ENCODE measurements around the gene SUGP2.
"Not testable (repeated sequence)": the region's sequence is repeated elsewhere in the genome, so short reads cannot be mapped to it uniquely, and the experiment has no call there.

Gene SUGP2

DNA sequence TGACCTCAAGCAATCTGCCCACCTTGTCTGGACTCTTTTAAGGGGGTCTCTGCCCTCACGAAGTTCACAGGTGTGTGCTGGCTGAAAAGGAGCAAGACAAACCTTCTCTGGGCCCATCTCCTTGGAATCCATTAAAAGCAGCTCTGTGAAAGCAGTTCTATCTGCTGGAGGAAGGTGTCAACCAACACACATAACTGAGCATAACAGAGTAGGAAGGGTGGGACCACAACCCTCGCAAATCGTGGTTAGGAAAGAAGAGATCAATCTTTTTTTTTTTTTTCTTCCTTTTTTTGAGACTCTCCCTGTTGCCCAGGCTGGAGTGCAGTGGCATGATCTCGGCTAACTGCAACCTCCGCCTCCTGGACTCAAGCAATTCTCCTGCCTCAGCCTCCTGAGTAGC lies 1.4 kb downstream of the SUGP2 start:
- no peaks in the 10 kb centered on the region for H3K9me3 Mint-ChIP-seq
- H3K36me3 Mint-ChIP-seq = peaks cover 13% of the 10 kb centered on the region
- ATAC-seq (ENCODE audit: low read depth) (no peak), DNase-seq (ENCODE audit: low spot score in 2 of 2) (no peak)
- peaks cover 19% of the 10 kb centered on the region for H3K4me1 Mint-ChIP-seq
- H3K27me3 Mint-ChIP-seq = no peaks in the 10 kb centered on the region
- peak overlapping the region; percentile 29 for H3K4me3 Mint-ChIP-seq
- no peak overlapping the region for H3K27ac Mint-ChIP-seq

DNA sequence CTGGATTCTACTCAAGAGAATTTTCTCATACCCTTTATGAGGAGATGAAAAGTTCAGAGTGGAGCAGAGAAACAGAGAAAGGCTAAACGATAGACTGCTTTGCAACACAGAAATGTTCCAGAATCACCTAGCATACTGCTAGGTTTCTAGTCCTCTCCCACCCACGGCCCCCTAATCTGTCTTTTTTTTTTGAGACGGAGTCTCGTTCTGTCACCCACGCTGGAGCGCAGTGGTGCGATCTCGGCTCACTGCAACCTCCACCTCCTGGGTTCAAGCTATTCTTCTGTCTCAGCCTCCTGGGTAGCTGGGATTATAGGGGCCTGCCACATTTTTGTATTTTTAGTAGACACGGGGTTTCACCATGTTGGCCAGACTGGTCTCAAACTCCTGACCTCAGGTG lies 4.8 kb downstream of the SUGP2 start:
- ATAC-seq (ENCODE audit: low read depth) (no peak), DNase-seq (ENCODE audit: low spot score in 2 of 2) (no peak)
- Mint-ChIP-seq H3K4me3 (no peak overlapping the region), H3K36me3 (peaks cover 24% of the 10 kb centered on the region), H3K27ac (no peak overlapping the region), H3K27me3 (no peaks in the 10 kb centered on the region), H3K4me1 (peaks cover 18% of the 10 kb centered on the region), H3K9me3 (no peaks in the 10 kb centered on the region)

DNA sequence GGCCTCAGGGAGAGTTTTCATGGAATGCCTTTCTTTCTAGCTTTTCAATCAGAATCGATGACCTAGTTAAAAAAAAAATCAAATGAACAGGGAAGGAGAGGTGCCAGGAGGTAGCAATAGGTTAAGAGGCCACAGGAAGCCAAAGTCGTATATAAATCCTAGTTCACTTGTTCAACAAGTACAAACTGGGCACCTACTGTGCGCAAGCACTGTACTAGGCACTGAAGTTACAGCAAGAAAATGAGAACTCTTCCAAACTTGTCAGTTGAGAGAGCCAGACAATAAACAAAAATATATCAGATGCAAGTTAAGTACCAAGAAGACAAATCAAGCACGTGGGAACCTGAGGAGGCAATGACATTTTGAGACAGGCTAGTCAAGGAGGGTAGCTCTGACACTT lies 6.1 kb downstream of the SUGP2 start:
- DNase-seq (ENCODE audit: low spot score in 2 of 2) (no peak), ATAC-seq (ENCODE audit: low read depth) (no peak)
- Mint-ChIP-seq H3K36me3 (peaks cover 27% of the 10 kb centered on the region), H3K4me1 (peaks cover 21% of the 10 kb centered on the region), H3K27ac (no peak overlapping the region), H3K9me3 (no peaks in the 10 kb centered on the region), H3K27me3 (no peaks in the 10 kb centered on the region), H3K4me3 (no peak overlapping the region)

DNA sequence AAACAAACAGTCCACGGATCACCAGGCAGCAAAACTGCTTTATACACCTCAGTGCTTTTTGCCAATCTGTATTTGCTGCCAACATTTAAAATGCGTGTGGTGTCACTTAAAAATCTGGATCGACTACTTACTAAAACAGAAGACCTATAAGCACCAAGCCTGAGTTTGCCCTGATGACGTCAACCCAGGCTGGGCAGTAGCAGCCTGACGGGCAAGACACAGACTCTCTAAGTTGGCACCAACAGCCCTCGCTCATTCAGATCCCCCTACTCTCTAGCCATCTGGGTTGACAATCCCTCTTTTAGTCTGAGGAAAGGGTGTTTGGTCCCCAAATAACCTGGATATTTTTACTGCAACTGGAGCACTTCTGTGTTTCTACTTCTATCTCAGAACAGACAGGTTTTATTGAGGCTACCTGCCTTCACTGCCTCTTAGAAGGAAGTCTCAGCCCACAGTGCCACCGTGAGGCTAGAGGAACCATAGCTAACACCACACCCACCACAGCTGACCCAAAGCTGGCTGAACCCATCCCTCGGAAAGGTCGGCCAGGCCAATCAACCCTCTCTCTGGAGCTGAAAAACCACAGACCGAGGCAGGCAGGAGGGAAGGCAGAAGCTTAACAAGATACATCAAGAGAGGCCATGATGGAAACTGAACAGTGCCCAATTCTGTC lies 6.9 kb downstream of the SUGP2 start:
- DNase-seq (ENCODE audit: low spot score in 2 of 2) = no peak
- peaks cover 21% of the 10 kb centered on the region for H3K4me1 Mint-ChIP-seq
- H3K4me3 Mint-ChIP-seq = no peak overlapping the region
- H3K36me3 Mint-ChIP-seq = peaks cover 27% of the 10 kb centered on the region
- H3K27me3 Mint-ChIP-seq = no peaks in the 10 kb centered on the region
- H3K9me3 Mint-ChIP-seq = no peaks in the 10 kb centered on the region
- peak; percentile 46 for ATAC-seq (ENCODE audit: low read depth)
- no peak overlapping the region for H3K27ac Mint-ChIP-seq

DNA sequence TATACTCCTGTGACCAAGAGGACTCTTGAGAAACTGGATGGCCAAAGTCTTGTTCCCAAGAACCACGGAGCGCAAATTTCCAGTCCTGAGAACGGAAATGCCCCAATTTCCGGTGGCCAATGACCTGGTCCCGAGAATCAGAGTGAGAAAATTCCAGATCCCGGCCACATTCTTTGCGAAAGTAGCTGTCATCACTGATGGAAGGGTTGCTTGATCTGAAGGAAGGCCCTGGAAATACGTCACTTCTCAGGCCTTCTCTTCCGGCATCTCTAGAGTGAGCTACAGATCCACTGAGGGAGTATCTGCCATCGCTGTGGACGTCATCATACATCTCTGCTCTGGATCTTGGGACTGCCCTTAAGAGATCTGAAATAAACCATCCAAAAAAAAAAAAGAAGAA lies 7.5 kb downstream of the SUGP2 start:
- Mint-ChIP-seq H3K36me3 (peaks cover 27% of the 10 kb centered on the region), H3K27me3 (no peaks in the 10 kb centered on the region), H3K27ac (no peak overlapping the region), H3K4me3 (no peak overlapping the region), H3K9me3 (no peaks in the 10 kb centered on the region), H3K4me1 (peaks cover 19% of the 10 kb centered on the region)
- DNase-seq (ENCODE audit: low spot score in 2 of 2) (no peak), ATAC-seq (ENCODE audit: low read depth) (no peak)

DNA sequence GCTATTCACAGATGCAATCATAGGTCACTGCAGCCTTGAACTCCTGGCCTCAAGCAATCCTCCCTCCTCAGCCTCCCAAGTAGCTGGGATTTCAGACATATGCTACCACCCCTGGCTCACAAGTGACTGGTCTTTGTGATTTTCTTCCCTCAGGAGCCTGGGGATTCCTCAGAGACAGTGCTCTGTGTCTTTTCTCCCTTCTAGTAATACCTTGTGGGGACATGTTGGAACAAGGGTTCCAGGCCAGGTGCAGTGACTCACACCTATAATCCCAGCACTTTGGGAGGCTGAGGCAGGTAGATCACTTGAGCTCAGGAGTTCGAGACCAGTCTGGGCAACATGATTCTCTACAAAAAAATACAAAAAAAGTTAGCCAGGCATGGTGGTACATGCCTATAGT lies 9.9 kb downstream of the SUGP2 start:
- Mint-ChIP-seq H3K4me1 (peaks cover 18% of the 10 kb centered on the region), H3K36me3 (peaks cover 34% of the 10 kb centered on the region)
- not testable (repeated sequence) for H3K27me3 Mint-ChIP-seq; ATAC-seq (ENCODE audit: low read depth); H3K27ac Mint-ChIP-seq; H3K9me3 Mint-ChIP-seq; DNase-seq (ENCODE audit: low spot score in 2 of 2); H3K4me3 Mint-ChIP-seq

DNA sequence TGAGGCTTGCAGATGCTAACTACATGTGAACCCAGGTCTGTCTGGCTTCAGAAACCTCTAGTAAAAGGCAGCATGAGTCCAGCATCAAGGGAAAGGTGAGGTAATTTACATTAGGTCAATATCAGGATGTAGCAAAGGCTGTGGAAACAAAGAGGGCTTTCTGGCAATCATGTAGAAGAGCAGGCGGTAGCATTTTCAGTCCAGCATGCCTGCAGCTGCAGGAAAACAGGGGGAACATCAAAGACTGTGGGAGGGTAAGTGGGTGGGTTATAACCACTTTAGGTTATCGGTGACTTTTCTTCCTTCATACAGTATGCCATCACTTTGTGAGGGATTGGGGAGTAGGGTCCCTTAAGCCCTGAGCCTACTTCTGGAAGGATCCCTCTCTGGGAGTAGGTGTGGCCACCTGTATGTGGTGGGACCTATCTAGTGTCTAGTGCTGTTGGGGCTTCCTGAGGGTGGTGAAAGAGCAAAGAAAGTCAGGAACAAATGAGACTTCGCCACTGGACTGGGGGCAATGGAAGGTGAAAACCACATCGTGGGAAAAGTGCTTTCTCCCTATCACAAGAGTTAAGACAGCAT lies 10.8 kb downstream of the SUGP2 start:
- ATAC-seq (ENCODE audit: low read depth) (no peak), DNase-seq (ENCODE audit: low spot score in 2 of 2) (no peak)
- no peak overlapping the region for H3K27ac Mint-ChIP-seq
- no peak overlapping the region for H3K4me3 Mint-ChIP-seq
- H3K9me3 Mint-ChIP-seq = no peaks in the 10 kb centered on the region
- no peaks in the 10 kb centered on the region for H3K27me3 Mint-ChIP-seq
- H3K36me3 Mint-ChIP-seq = peaks cover 29% of the 10 kb centered on the region
- H3K4me1 Mint-ChIP-seq = peaks cover 12% of the 10 kb centered on the region

DNA sequence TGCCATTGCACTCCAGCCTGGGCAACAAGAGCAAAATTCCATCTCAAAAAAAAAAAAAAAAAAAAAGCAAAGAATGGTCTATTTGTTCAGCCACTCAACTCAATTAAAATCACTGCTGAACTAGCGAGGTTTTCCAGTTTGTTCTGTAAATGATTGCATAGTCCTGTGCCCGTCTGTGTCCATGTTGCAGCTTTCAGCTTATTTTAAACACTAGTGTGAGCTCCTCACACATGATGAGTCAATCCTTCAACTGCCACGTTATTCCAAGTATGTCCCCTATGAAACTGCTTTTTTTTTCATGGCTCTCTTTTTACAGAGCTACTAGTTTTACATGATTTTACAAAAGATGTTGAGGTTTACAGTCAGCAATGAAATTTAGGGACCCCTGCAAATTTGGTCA lies 12.2 kb downstream of the SUGP2 start:
- DNase-seq (ENCODE audit: low spot score in 2 of 2) (no peak), ATAC-seq (ENCODE audit: low read depth) (no peak)
- Mint-ChIP-seq H3K27ac (no peak overlapping the region), H3K27me3 (no peaks in the 10 kb centered on the region), H3K36me3 (peaks cover 26% of the 10 kb centered on the region), H3K4me3 (no peak overlapping the region), H3K9me3 (no peaks in the 10 kb centered on the region), H3K4me1 (peaks cover 11% of the 10 kb centered on the region)

DNA sequence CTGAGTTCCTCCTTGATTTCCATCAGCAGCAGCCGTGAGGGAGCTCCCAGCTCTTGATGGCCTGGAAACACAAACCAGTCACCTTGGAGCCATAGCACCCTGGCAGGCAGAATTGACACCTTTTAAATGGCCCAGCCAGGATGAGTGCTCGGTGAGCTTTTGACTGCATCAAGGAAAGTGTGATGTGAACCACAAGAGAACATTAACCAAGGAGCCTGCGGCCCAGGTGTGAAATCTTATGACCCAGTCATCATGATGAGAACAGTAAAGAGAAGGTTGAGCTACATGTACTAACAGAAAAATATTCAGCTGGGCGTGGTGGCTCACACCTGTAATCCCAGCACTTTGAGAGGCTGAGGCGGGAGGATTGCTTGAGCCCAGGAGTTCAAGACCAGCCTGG lies 22.8 kb downstream of the SUGP2 start:
- Mint-ChIP-seq H3K4me3 (no peak overlapping the region), H3K4me1 (peaks cover 2% of the 10 kb centered on the region), H3K27ac (no peak overlapping the region), H3K36me3 (peaks cover 32% of the 10 kb centered on the region), H3K9me3 (no peaks in the 10 kb centered on the region), H3K27me3 (no peaks in the 10 kb centered on the region)
- DNase-seq (ENCODE audit: low spot score in 2 of 2) = no peak
- no peak for ATAC-seq (ENCODE audit: low read depth)

DNA sequence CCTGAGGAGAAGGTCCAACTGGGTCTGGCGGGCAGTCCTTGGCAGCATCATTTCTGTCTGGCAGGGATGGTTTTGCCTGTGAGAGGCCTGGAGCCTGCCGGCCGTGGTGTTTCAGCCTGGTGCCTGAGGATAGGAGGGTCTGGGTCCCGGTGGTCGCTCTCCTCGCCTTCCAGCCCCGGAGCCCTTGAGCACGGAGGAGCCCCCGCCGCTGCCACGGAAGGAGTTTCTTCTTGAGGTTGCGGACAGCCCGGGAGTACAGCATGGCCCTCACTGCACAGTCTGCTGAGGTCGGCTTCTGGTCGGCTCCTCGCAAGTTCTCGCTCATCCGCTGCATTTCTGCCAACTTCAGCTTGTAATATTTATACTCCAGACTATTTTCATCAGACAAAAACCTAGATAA lies 23.4 kb downstream of the SUGP2 start:
- Mint-ChIP-seq H3K36me3 (peaks cover 32% of the 10 kb centered on the region), H3K4me1 (peaks cover 2% of the 10 kb centered on the region), H3K27me3 (no peaks in the 10 kb centered on the region), H3K9me3 (no peaks in the 10 kb centered on the region), H3K4me3 (no peak overlapping the region), H3K27ac (no peak overlapping the region)
- DNase-seq (ENCODE audit: low spot score in 2 of 2) (no peak), ATAC-seq (ENCODE audit: low read depth) (no peak)

DNA sequence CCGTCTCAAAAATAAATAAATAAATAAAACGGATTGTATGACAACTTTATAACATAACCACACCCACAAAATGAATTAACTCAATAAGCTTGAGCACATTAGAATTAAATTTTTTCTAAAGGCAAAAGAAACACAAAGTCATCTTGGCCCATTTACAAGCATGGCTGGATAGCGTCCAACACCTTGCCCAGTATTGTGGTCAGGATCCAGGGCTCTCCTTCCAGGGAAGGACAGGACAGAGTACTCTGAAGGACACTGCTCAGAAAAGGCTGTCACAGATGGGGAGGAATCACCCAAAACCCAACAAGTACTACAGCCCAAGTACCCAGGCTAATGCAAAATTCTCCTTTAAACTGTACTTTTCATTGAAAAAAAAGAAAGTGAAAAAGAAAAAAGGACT lies 27.1 kb downstream of the SUGP2 start:
- H3K27me3 Mint-ChIP-seq = no peaks in the 10 kb centered on the region
- no peaks in the 10 kb centered on the region for H3K4me1 Mint-ChIP-seq
- no peaks in the 10 kb centered on the region for H3K9me3 Mint-ChIP-seq
- H3K36me3 Mint-ChIP-seq = peaks cover 31% of the 10 kb centered on the region
- ATAC-seq (ENCODE audit: low read depth) (no peak), DNase-seq (ENCODE audit: low spot score in 2 of 2) (no peak)
- no peak overlapping the region for H3K4me3 Mint-ChIP-seq
- no peak overlapping the region for H3K27ac Mint-ChIP-seq

DNA sequence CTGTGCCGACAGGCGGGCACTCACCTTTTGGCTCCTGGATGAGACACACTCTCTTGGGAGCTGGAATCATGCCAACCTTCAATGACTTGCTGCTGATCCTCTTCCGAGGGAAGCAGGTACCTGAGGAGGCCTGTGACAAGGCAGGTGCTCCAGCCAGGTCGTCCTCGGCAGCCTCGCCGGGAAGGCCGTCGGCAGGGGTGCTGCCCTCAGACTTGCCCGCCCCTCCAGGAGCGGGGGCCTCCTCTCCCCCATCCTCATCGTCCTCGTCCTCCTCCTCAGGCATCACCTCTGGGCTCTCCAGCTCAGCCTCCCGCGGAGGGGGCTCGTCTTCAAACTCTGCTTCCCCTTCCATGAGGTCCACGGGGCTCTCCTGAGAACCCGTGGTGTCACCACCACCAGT lies 29.2 kb downstream of the SUGP2 start:
- Mint-ChIP-seq H3K4me3 (no peak overlapping the region), H3K36me3 (peaks cover 26% of the 10 kb centered on the region), H3K9me3 (no peaks in the 10 kb centered on the region), H3K27me3 (no peaks in the 10 kb centered on the region), H3K4me1 (peaks cover 3% of the 10 kb centered on the region), H3K27ac (no peak overlapping the region)
- no peak for ATAC-seq (ENCODE audit: low read depth)
- no peak for DNase-seq (ENCODE audit: low spot score in 2 of 2)

DNA sequence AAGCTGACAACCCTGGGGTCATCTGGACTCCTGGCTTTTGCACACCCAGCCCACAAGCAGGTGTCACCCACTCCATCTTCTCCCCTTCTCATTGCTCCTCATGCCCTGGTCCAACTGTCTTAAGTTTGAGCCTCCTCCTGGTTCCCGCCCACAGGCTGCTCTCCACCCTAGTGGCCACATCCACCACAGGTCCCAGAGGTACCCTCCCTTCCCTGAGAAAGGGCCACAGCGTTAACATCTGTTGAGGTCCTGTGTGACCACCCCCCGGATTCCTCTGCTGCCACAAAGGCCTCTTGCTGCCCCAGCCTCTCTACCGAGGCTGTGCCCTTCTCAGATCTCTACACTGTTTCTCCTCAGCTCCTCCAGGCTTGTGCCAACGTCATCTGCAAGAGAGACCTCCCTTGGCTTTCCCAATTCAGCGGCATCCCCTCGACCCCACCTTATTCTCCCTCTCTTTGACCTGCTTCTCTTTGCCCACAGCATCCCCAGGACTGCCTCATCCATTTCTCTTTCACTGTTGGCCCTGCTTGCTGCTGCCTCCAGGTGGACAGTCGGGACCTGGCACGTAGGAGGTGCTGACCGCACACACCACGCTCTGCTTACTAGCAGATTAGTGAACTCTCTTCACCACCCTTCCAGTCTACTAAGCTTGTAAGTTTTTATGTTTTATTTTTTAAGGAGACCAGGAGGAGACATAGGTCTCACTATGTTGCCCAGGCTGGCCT lies 33.3 kb downstream of the SUGP2 start:
- Mint-ChIP-seq H3K27me3 (no peaks in the 10 kb centered on the region), H3K4me1 (peaks cover 10% of the 10 kb centered on the region), H3K36me3 (peaks cover 27% of the 10 kb centered on the region), H3K4me3 (no peak overlapping the region), H3K27ac (peak overlapping the region; percentile 25), H3K9me3 (no peaks in the 10 kb centered on the region)
- no peak for DNase-seq (ENCODE audit: low spot score in 2 of 2)
- no peak for ATAC-seq (ENCODE audit: low read depth)

DNA sequence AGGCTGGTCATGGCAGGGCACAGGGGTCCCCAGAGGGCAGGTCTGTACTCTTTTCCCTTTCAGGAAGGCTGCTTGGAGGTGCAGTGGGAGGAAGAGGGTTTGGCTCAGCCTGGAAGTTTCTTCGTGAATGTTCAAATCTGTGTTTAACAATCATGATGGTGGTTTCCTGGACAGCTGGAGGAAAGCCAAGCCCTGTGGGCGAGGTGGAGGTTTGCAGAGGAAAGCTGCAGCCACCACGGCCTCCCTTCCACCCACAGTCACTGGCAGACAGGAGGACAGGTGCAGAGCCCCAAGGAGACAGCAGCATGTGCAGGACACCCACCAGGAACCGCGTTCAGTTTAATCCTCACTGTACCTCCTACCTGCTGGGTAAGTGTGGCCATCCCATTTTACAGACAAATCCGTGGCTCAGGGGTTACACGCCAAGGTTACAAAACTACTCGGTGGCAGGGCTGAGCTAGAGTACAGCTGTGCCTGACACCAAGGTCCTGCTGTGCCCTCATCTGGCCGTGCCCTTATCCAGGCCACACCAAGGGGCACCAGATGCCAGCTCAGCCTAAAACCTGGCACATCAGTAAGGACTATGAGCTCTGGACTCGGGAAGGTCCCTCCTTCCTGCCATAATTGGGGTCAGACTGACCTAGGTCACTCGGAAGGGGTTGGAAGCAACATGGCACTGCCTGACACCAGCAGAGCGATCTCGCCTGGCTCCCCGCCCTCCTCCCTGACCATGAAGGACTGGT lies 34.1 kb downstream of the SUGP2 start:
- DNase-seq (ENCODE audit: low spot score in 2 of 2) (no peak), ATAC-seq (ENCODE audit: low read depth) (no peak)
- no peaks in the 10 kb centered on the region for H3K9me3 Mint-ChIP-seq
- peaks cover 27% of the 10 kb centered on the region for H3K36me3 Mint-ChIP-seq
- peaks cover 10% of the 10 kb centered on the region for H3K4me1 Mint-ChIP-seq
- no peak overlapping the region for H3K4me3 Mint-ChIP-seq
- H3K27me3 Mint-ChIP-seq = no peaks in the 10 kb centered on the region
- no peak overlapping the region for H3K27ac Mint-ChIP-seq
